Transverse colon (tissue), 4 donors: Measurements from ENCODE around the gene DSCAM. TPM values are rescaled to one million over a fixed set of nuclear protein-coding genes. Genes with fewer than 3 reads are reported as not detected.

Experiments used
- DNase-seq: peaks from one replicate; pipeline ENCODE4 v3.0.0-alpha.2; 2019
- H3K27ac ChIP-seq, 4 donors: fragments of 200-600 bp; sonication (generic); 2 replicates each; pipeline ENCODE4 v1.5.1; 2016 to 2018; ENCODE audit warnings: inconsistent platforms in 4 of 4
- H3K27me3 ChIP-seq: fragments of 200-600 bp; sonication (generic); 2 replicates; pipeline ENCODE4 v1.5.1; 2017; ENCODE audit warnings: inconsistent platforms
- H3K36me3 ChIP-seq, 4 donors: fragments of 200-600 bp; sonication (generic); 2 replicates each; pipeline ENCODE4 v1.5.1; 2017 to 2019; ENCODE audit warnings: inconsistent platforms in 4 of 4
- H3K4me1 ChIP-seq, 4 donors: fragments of 200-600 bp; sonication (generic); 2 replicates each; pipeline ENCODE4 v1.5.1; 2017 to 2020; ENCODE audit warnings: inconsistent platforms in 4 of 4
- H3K4me3 ChIP-seq, 4 donors: fragments of 200-600 bp; sonication (generic); 1 replicate in 1 of 4; 2 replicates in 3 of 4; pipeline versions ENCODE4 v1.5.1 to v1.6.1; 2017 to 2019; ENCODE audit warnings: inconsistent platforms in 4 of 4
- H3K9me3 ChIP-seq, 2 donors: fragments of 200-600 bp; sonication (generic); 2 replicates each; pipeline ENCODE4 v1.5.1; 2017 to 2019; ENCODE audit warnings: inconsistent platforms in 2 of 2
- CTCF ChIP-seq, 5 experiments: fragments of 200-600 bp in 3 of 5; fragments of 450-650 bp in 2 of 5; sonication (generic) in 3 of 5; IDR thresholded peaks; 1 replicate in 2 of 5; 2 replicates in 3 of 5; pipeline ENCODE4 v1.5.1; 2016 to 2017; ENCODE audit warnings: antibody characterized with exemption in 5 of 5, inconsistent platforms in 3 of 5, mild to moderate bottlenecking in 2 of 5, moderate library complexity in 1 of 5
- EP300 ChIP-seq: sonication (generic); formaldehyde crosslinking; IDR thresholded peaks from one replicate; pipeline ENCODE4 v1.6.1; 2017; ENCODE audit warnings: antibody characterized with exemption, low read depth
- POLR2A ChIP-seq: fragments of 450-650 bp; IDR thresholded peaks from one replicate; pipeline ENCODE4 v1.6.1; 2016; ENCODE audit warnings: antibody characterized with exemption, mild to moderate bottlenecking, moderate library complexity
- POLR2AphosphoS5 ChIP-seq, 3 donors: sonication (generic); formaldehyde crosslinking; IDR thresholded peaks; one replicate each; pipeline ENCODE4 v1.6.1; 2016; ENCODE audit warnings: antibody characterized with exemption in 3 of 3
- WGBS, 2 donors: methylation state at CpG; one replicate each; pipeline ENCODE4 v1.1.5; 2018; ENCODE audit warnings: low coverage in 1 of 2; 5-methylcytosine and 5-hydroxymethylcytosine counted together
- in situ Hi-C, 4 donors: fragments of 200-750 bp; cut with MboI; loops; one replicate each; pipeline versions ENCODE4 v1.15.0 to v1.15.1; 2017; ENCODE audit warnings: low sequenced_read_pairs in 3 of 4, low pct_ligation_motif_present in 1 of 4, low pct_unique_long_range_greater_than_20kb in 1 of 4
- intact Hi-C: fragments of 100-400 bp; cut with DNase I; formaldehyde crosslinking; loops from one replicate; pipeline ENCODE4 v1.15.1; 2023; ENCODE audit warnings: low total_unique reads
- total RNA-seq, 4 donors: library from RNA; depleted of rRNA; stranded (reverse); fragments of >200 nt; gene quantifications; one replicate each; pipeline ENCODE4 v1.1.0, GENCODE V29; 2016

The DSCAM gene
- total RNA-seq, 4 donors from 2014 or later, result 0.16 TPM; not detected in 3

- DNase-seq, result no peak
- in situ Hi-C loops (no loop called here), intact Hi-C loops (no loop called here)
- Histone ChIP-seq H3K27ac (no peak overlapping the region), H3K36me3 (no peaks in the 10 kb centered on the region), H3K9me3 (no peaks in the 10 kb centered on the region), H3K4me1 (no peaks in the 10 kb centered on the region), H3K27me3 (no peaks in the 10 kb centered on the region), H3K4me3 (no peak overlapping the region)
- TF ChIP-seq POLR2A (no peak), EP300 (no peak), CTCF (IDR thresholded peaks at IDR 0.05) (no peak), POLR2AphosphoS5 (IDR thresholded peaks at IDR 0.05) (no peak)
- WGBS, 2 donors, result 59 to 74% methylated on average over 4 of the region's 4 CpGs
Observed at GRCh38 chr21:40706806-40707655, 139.9 kb downstream of the DSCAM start.

- no peak for DNase-seq
- Histone ChIP-seq H3K9me3 (no peaks in the 10 kb centered on the region), H3K27me3 (no peaks in the 10 kb centered on the region), H3K4me1 (no peaks in the 10 kb centered on the region), H3K27ac (no peak overlapping the region), H3K4me3 (no peak overlapping the region), H3K36me3 (no peaks in the 10 kb centered on the region)
- no peak for TF ChIP-seq POLR2A
- no peak for TF ChIP-seq EP300
- no peak for TF ChIP-seq CTCF (IDR thresholded peaks at IDR 0.05)
- no peak for TF ChIP-seq POLR2AphosphoS5 (IDR thresholded peaks at IDR 0.05)
- intact Hi-C loops (no loop called here), in situ Hi-C loops (no loop called here)
- WGBS, 2 donors, result 63% methylated on average over 1 of the region's 1 CpG; no CpG with 5 or more reads in 1 of the 2 donors
Observed at GRCh38 chr21:40706176-40706575, 140.8 kb downstream of the DSCAM start.

GRCh38 chr21:40704141-40704540 lies 142.8 kb downstream of the DSCAM start:
- 80% methylated on average over 3 of the region's 3 CpGs for WGBS, 2 donors
- H3K27me3 ChIP-seq, result no peaks in the 10 kb centered on the region
- TF ChIP-seq CTCF (IDR thresholded peaks at IDR 0.05), result no peak
- in situ Hi-C loops (no loop called here), intact Hi-C loops (no loop called here)
- no peaks in the 10 kb centered on the region for H3K36me3 ChIP-seq
- no peak overlapping the region for H3K27ac ChIP-seq
- no peak for DNase-seq
- H3K9me3 ChIP-seq, result no peaks in the 10 kb centered on the region
- H3K4me1 ChIP-seq, result no peaks in the 10 kb centered on the region
- H3K4me3 ChIP-seq, result no peak overlapping the region

- intact Hi-C loops (no loop called here), in situ Hi-C loops (no loop called here)
- Histone ChIP-seq H3K36me3 (no peaks in the 10 kb centered on the region), H3K27ac (no peak overlapping the region), H3K4me3 (no peak overlapping the region), H3K9me3 (no peaks in the 10 kb centered on the region), H3K4me1 (no peaks in the 10 kb centered on the region), H3K27me3 (no peaks in the 10 kb centered on the region)
- WGBS, 2 donors, result 80 to 86% methylated on average over 3 of the region's 3 CpGs
- no peak for TF ChIP-seq POLR2A
- no peak for TF ChIP-seq CTCF (IDR thresholded peaks at IDR 0.05)
- no peak for DNase-seq
Observed at GRCh38 chr21:40699366-40699765, 147.6 kb downstream of the DSCAM start.
